Activated naive CD4-positive, alpha-beta T cell treated with anti-CD3 and anti-CD28 coated beads, Interleukin-2, amount 50 U/mL, for 16 hours (primary cell): Measurements from ENCODE around the gene LRP10.
"Not testable (repeated sequence)": the region's sequence is repeated elsewhere in the genome, so short reads cannot be mapped to it uniquely, and the experiment has no call there.

Experiments used
- DNase-seq: peaks from one replicate; pipeline ENCODE4 v3.0.0-alpha.2; 2020

The LRP10 gene

GRCh38 chr14:22844221-22845102 lies 27.1 kb upstream of the LRP10 start:
- DNase-seq, result no peak

DNA sequence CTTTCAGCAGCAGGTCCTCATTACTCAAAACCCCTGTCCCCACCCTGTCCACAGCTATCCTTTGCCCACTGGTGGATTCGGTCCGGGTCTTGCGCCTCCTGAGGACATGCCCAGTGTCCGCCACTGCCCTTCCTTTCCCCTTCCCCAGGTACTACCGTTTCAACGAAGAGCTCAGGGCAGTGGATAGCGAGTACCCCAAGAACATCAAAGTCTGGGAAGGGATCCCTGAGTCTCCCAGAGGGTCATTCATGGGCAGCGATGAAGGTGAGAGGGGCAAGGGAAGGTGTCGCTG lies 26.5 kb upstream of the LRP10 start:
- DNase-seq, result no peak

DNA sequence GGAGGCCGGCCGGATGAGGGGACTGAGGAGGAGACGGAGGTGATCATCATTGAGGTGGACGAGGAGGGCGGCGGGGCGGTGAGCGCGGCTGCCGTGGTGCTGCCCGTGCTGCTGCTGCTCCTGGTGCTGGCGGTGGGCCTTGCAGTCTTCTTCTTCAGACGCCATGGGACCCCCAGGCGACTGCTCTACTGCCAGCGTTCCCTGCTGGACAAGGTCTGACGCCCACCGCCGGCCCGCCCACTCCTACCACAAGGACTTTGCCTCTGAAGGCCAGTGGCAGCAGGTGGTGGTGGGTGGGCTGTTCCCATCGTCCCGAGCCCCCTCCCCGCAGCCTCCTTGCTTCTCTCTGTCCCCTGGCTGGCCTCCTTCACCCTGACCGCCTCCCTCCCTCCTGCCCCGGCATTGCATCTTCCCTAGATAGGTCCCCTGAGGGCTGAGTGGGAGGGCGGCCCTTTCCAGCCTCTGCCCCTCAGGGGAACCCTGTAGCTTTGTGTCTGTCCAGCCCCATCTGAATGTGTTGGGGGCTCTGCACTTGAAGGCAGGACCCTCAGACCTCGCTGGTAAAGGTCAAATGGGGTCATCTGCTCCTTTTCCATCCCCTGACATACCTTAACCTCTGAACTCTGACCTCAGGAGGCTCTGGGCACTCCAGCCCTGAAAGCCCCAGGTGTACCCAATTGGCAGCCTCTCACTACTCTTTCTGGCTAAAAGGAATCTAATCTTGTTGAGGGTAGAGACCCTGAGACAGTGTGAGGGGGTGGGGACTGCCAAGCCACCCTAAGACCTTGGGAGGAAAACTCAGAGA lies 25.5 kb upstream of the LRP10 start:
- no peak for DNase-seq

DNA sequence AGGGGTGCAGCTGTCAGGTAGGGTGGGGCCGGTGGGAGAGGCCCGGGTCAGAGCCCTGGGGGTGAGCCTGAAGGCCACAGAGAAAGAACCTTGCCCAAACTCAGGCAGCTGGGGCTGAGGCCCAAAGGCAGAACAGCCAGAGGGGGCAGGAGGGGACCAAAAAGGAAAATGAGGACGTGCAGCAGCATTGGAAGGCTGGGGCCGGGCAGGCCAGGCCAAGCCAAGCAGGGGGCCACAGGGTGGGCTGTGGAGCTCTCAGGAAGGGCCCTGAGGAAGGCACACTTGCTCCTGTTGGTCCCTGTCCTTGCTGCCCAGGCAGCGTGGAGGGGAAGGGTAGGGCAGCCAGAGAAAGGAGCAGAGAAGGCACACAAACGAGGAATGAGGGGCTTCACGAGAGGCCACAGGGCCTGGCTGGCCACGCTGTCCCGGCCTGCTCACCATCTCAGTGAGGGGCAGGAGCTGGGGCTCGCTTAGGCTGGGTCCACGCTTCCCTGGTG lies 24.7 kb upstream of the LRP10 start:
- no peak for DNase-seq

DNA sequence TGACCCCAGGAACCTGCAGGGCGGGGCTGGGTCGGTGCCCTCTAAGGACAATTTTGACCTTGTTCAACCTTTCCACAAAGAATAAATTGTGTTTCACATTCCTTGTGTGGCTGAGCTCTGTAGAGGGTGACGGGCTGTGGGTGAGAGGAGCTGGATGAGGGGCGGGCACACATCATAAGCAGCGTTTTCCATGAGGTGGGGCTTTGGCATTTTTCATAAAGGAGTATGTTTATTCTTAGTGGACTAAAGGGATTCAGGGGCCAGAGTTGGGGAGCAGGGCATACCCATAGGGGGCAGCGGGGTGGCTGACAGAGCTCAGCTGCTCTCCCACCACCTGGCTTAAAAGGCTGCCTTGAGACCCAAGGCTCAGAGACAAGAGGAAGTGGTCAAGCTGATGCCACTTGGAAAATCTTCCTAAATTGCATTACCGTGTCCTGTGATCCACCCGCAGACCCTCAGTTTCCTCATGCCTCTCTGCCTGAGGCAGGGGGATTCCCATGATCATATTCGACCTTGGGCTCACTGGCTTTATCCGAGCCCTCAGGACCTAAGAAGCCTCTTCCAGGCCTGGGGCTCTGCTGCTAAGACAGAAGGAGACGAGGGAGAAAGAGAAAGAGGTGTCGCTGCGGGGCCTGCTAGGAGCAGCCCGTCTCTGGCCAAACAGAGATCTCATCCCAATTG lies 23.7 kb upstream of the LRP10 start:
- no peak for DNase-seq

GRCh38 chr14:22848351-22849164 lies 23.0 kb upstream of the LRP10 start:
- no peak for DNase-seq

DNA sequence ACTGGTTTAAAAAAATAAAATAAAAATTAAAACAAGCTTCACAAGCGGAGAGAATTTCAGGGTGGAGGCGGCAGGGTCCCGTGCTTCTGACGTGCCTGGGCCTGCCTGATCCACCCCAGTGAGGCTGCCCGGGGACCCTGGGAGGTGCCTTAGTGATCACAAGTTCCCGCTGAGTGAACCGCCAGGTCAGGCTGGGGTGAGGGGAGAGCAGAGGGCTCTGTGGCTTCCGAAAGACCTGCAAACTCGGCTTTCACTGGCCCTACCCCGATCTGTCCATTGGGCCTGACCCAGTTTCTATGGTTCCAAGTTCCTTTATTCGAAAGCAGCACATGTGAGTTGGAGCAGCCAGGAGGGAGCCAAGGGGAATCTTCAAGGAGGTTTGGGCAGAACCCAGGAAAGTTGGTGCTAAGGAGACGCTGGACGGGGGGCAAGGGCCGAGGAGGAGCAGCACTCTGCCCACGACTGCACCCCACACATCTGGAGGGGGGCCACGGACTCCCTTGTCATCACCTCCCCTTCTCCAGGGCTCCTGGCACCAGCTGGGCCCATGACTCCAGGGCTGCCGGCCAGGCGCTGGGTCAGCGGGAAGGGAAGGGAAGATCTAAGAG lies 22.2 kb upstream of the LRP10 start:
- no peak for DNase-seq

DNA sequence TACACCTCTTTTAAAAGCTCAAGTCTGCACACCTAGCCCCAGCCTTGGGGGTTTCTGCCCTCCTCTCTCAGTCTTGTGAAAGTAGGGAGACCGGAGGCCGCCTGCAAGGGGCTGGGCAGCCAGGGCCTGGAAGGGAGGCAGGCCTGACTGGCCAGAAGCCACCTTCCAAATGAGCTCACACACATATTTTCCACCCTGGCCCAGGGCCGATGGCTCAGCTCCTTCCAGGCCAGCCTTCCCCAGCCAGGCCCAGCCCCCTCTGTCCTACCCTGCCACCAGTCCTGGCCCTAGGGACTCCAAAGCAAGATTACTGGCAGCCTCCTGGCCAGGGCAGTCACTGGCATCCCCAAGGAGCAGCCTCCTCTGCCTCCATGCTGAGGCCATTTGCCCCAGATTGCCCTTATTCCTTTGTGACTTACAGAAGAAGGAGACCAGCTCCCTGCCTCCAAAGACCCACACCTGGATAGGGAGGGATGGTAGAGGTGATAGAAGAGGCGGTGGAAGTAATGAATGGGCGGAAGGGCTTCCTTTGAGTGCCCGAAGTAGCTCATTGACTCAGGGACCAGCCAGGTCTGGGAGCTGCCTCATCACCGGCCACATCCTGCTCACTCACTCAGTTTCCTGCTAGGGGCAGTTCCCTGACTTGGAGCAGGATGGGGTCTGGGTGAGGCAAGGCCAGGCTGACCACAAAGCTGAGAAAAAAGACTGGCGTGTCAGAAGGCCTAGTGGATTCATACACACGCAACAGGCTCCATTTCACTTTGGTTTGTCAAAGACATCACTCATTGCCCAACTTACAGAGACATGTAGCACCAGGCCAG lies 20.4 kb upstream of the LRP10 start:
- DNase-seq, result no peak

GRCh38 chr14:22852178-22852577 lies 19.4 kb upstream of the LRP10 start:
- DNase-seq, result not testable (repeated sequence)

DNA sequence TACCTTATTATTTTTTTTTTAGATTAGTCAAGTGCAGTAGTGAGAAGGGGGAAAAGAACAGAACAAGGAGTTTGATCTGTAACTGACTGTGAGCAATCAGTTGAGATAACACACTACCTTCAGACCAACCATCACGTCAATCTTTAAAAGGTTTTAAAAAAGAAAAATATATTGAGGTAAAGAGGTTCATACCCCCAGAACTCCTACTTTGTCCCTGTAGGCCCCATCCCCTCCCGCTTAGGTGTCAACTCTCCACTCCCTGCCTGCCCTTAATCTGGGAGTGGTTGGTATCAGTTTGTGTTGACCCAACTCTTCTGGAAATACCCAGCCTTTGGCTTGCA lies 19.0 kb upstream of the LRP10 start:
- DNase-seq, result no peak

- DNase-seq, result peak; percentile 90
Measured at GRCh38 chr14:22852940-22853767, 18.4 kb upstream of the LRP10 start.

GRCh38 chr14:22854296-22854695 lies 17.2 kb upstream of the LRP10 start:
- DNase-seq, result not testable (repeated sequence)

GRCh38 chr14:22854963-22855724 lies 16.4 kb upstream of the LRP10 start:
- no peak for DNase-seq

DNA sequence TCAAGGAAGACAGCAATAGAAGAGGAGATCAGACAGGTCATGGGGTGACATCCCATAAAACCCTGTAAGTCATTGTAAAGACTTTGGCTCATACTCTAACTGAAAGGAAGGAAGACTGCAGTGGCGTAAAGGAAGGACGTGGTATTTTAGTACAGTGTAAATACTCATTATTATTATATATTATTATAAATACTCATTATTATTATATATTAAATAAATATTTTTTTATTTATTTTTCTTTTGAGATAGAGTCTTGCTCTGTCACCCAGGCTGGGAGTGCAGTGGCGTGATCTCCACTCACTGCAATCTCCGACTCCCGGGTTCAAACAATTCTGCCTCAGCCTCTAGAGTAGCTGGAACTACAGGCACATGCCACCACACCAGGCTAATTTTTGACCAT lies 15.1 kb upstream of the LRP10 start:
- DNase-seq, result no peak

GRCh38 chr14:22860377-22860776 lies 11.2 kb upstream of the LRP10 start:
- DNase-seq, result not testable (repeated sequence)

DNA sequence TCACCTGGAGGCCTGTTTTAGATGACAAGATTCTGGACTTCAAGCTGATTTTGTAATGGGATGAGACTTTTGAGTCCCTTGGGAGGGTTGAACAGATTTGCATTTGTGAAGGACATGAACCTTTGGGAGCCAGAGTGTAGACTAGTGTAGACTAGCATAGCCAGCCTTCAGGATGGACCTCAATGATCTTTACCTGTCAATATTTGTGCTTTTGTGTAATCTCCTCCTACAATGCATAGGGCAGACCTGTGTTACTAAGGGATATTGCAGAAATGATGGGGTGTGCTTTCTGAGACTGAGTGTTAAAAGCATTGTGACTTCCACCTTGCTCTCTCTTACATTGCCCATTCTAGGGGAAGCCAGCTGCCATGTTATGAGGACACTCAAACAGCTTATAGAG lies 9.9 kb upstream of the LRP10 start:
- no peak for DNase-seq

DNA sequence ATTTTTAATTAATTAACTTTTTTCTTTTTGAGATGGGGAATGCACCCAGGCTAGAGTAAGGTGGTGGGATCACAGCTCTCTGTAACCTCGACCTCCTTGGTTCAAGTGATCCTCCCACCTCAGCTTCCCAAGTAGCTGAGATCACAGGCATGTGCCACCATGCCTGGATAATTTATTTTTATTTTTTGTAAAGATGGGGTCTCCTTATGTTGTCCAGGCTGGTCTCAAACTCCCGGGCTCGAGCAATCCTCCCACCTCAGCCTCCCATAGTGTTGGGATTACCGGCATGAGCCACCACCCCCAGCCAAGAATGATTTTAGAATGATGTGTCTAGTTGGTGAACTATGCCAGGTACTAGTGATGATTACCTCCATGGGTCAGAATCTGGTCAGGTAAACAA lies 6.6 kb upstream of the LRP10 start:
- no peak for DNase-seq

DNA sequence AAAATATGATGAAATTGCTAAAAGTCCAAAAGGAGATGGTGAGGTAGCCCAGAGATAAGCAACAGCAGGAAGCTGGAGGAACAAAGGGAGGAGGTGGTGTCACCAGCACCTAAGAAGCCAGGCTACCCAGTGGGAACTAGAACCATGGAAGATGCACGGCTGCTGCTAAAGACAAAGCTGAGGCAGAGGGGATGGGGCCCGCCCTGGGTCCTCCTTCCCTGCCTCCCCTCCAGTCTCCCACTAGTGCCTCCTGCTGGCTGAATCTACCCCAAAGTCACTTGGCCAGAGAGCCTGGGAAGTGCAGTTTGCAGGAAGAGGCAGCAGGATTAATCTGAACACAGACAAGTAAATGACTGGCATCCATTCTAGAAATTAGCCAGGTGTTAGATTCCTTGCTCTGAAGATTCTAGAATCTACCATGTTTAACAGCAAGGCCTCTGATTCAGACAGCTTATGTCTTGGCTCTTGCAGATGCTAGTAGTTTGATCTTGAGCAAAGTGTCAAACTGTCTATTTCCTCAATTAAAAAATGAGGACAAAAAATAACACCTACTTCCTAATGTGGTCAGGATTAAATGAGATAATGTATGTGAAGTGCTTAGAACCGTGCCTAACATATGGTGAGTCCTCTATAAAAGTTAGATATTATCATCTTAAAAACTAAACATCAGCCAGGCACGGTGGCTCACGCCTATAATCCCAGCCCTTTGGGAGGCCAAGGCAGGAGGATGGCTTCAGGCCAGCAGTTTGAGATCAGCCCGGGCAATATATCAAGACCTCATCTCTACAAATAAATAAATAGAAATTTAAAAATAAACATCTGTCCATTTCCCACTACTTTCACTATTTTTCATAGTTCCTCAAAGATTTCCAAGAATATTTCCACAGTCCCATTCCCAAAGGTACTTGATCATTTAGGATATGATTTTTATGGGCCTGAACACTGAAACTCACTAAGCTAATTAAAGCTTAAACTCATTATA lies 5.8 kb upstream of the LRP10 start:
- no peak for DNase-seq
